Brain microvascular endothelial cell (primary cell): ENCODE results near the gene PCDHB1.

Source experiments
- DNase-seq: peaks from one replicate; pipeline ENCODE4 v3.0.0-alpha.2; 2020
- H3K27ac ChIP-seq: fragments of 250-450 bp; sonication (Bioruptor Pico); 2 replicates; pipeline ENCODE4 v1.5.1; 2020; ENCODE audit warnings: mild to moderate bottlenecking, moderate library complexity
- H3K27me3 ChIP-seq: fragments of 250-450 bp; sonication (Bioruptor Pico); replicated peaks from 2 replicates; pipeline ENCODE4 v1.5.1; 2020; ENCODE audit warnings: mild to moderate bottlenecking
- H3K36me3 ChIP-seq: fragments of 250-450 bp; sonication (Bioruptor Pico); replicated peaks from 2 replicates; pipeline ENCODE4 v1.5.1; 2020; ENCODE audit warnings: mild to moderate bottlenecking
- H3K4me3 ChIP-seq: 2 replicates; pipeline ENCODE4 v1.5.1; 2011; ENCODE audit warnings: low read depth, mild to moderate bottlenecking, control low read depth, low read length, moderate library complexity
- CTCF ChIP-seq: IDR thresholded peaks from 2 replicates; pipeline ENCODE4 v1.5.1; 2011; ENCODE audit warnings: low read depth, mild to moderate bottlenecking, moderate library complexity, low read length, control low read depth, inconsistent platforms; ENCODE audit errors: missing control alignments
- in situ Hi-C: cut with HindIII; loops from 2 replicates; pipeline ENCODE4 v1.10.0; 2017; ENCODE audit warnings: low sequenced_read_pairs, low pct_ligation_motif_present

The PCDHB1 gene

GRCh38 chr5:141105350-141105749, 54.2 kb downstream of the PCDHB1 start:
- DNase-seq, result no peak
- H3K4me3 ChIP-seq, result no peak overlapping the region
- H3K36me3 ChIP-seq, result no peaks in the 10 kb centered on the region
- H3K27me3 ChIP-seq, result no peaks in the 10 kb centered on the region
- no peak overlapping the region for H3K27ac ChIP-seq
- TF ChIP-seq CTCF, result no peak
- in situ Hi-C loops, result no loop called here
